CD14-positive monocyte (primary cell): Measurements from ENCODE around the gene ADAMTSL1. TPM values are rescaled to one million over a fixed set of nuclear protein-coding genes. Genes with fewer than 3 reads are reported as not detected.

Experiments
- DNase-seq, 3 donors: peaks; one replicate each; pipeline ENCODE4 v3.0.0-alpha.2; 2011 to 2022
- H2AFZ ChIP-seq: 2 replicates; pipeline ENCODE4 v1.6.0; 2012; ENCODE audit warnings: mild to moderate bottlenecking, low read depth, low read length, inconsistent platforms; ENCODE audit not compliant: insufficient read depth, poor library complexity, severe bottlenecking
- H3K27ac ChIP-seq, 2 donors: 1 replicate in 1 of 2; 2 replicates in 1 of 2; pipeline ENCODE4 v1.5.1; 2012 to 2013; ENCODE audit warnings: low read length in 2 of 2, control low read depth in 1 of 2, inconsistent platforms in 1 of 2, low read depth in 1 of 2, mild to moderate bottlenecking in 1 of 2
- H3K27me3 ChIP-seq, 2 donors: one replicate each; pipeline versions ENCODE4 v1.6.0 to v1.6.1; 2011 to 2013; ENCODE audit warnings: low read length in 2 of 2; ENCODE audit not compliant: control insufficient read depth in 2 of 2, insufficient read depth in 2 of 2
- H3K36me3 ChIP-seq, 2 donors: replicated peaks in 1 of 2; 1 replicate in 1 of 2; 2 replicates in 1 of 2; pipeline versions ENCODE4 v1.5.1 to v1.6.1; 2012 to 2013; ENCODE audit warnings: low read length in 2 of 2, control low read depth in 1 of 2, inconsistent platforms in 1 of 2, mild to moderate bottlenecking in 1 of 2; ENCODE audit not compliant: insufficient read depth in 2 of 2, control insufficient read depth in 1 of 2
- H3K4me1 ChIP-seq, 2 donors: 1 replicate in 1 of 2; 2 replicates in 1 of 2; pipeline versions ENCODE4 v1.5.1 to v1.6.1; 2012 to 2013; ENCODE audit warnings: low read length in 2 of 2, control low read depth in 1 of 2, inconsistent platforms in 1 of 2, mild to moderate bottlenecking in 1 of 2, moderate library complexity in 1 of 2; ENCODE audit not compliant: insufficient read depth in 2 of 2, control insufficient read depth in 1 of 2
- H3K4me2 ChIP-seq: replicated peaks from 2 replicates; pipeline ENCODE3; 2012; ENCODE audit warnings: low read length, moderate library complexity, mild to moderate bottlenecking; ENCODE audit not compliant: poor library complexity, severe bottlenecking; ENCODE audit errors: extremely low read depth
- H3K4me3 ChIP-seq, 3 experiments: fragments of 200-600 bp in 1 of 3; sonication (generic) in 1 of 3; replicated peaks in 1 of 3; 1 replicate in 2 of 3; 2 replicates in 1 of 3; pipeline ENCODE4 v1.5.1; 2011 to 2013; ENCODE audit warnings: low read length in 3 of 3, mild to moderate bottlenecking in 3 of 3, control low read depth in 2 of 3, low read depth in 2 of 3, inconsistent platforms in 1 of 3, moderate library complexity in 1 of 3
- H3K79me2 ChIP-seq: 2 replicates; pipeline ENCODE4 v1.6.0; 2012; ENCODE audit warnings: mild to moderate bottlenecking, control low read depth, inconsistent platforms, low read length, moderate library complexity; ENCODE audit not compliant: insufficient read depth
- H3K9ac ChIP-seq: 2 replicates; pipeline ENCODE4 v1.6.0; 2017; ENCODE audit warnings: low read length, mild to moderate bottlenecking; ENCODE audit not compliant: insufficient read depth, poor library complexity, severe bottlenecking
- H3K9me3 ChIP-seq, 2 donors: replicated peaks in 1 of 2; 1 replicate in 1 of 2; 2 replicates in 1 of 2; pipeline versions ENCODE4 v1.5.1 to v1.6.1; 2012 to 2013; ENCODE audit warnings: low read length in 2 of 2, control low read depth in 1 of 2; ENCODE audit not compliant: control insufficient read depth in 1 of 2, insufficient read depth in 1 of 2
- H4K20me1 ChIP-seq: 2 replicates; pipeline ENCODE4 v1.6.0; 2012; ENCODE audit warnings: mild to moderate bottlenecking, low read length, control low read depth, moderate library complexity; ENCODE audit not compliant: insufficient read depth
- H3K27ac Mint-ChIP-seq, 7 donors: one replicate each; pipeline ENCODE4 v1.8.0; 2020; ENCODE audit warnings: mild to moderate bottlenecking in 7 of 7, mixed read lengths in 7 of 7, moderate library complexity in 6 of 7, inconsistent platforms in 2 of 7
- H3K27me3 Mint-ChIP-seq, 3 donors: one replicate each; pipeline ENCODE4 v1.8.0; 2021 to 2022; ENCODE audit warnings: low read depth in 3 of 3, mild to moderate bottlenecking in 3 of 3, mixed read lengths in 3 of 3, moderate library complexity in 3 of 3, inconsistent platforms in 1 of 3
- H3K36me3 Mint-ChIP-seq, 2 donors: one replicate each; pipeline ENCODE4 v1.8.0; 2020; ENCODE audit warnings: mixed read lengths in 2 of 2, inconsistent platforms in 1 of 2, mild to moderate bottlenecking in 1 of 2
- H3K4me1 Mint-ChIP-seq: one replicate; pipeline ENCODE4 v1.8.0; 2020; ENCODE audit warnings: mild to moderate bottlenecking, mixed read lengths
- H3K4me3 Mint-ChIP-seq, 2 donors: one replicate each; pipeline ENCODE4 v1.8.0; 2020; ENCODE audit warnings: mild to moderate bottlenecking in 2 of 2, mixed read lengths in 2 of 2, moderate library complexity in 1 of 2
- H3K9me3 Mint-ChIP-seq, 7 donors: one replicate each; pipeline ENCODE4 v1.8.0; 2020 to 2022; ENCODE audit warnings: mixed read lengths in 7 of 7, mild to moderate bottlenecking in 6 of 7, moderate library complexity in 6 of 7, inconsistent platforms in 2 of 7
- CTCF ChIP-seq: fragments of 200-600 bp; IDR thresholded peaks from one replicate; pipeline ENCODE4 v1.8.0; 2022; ENCODE audit warnings: antibody characterized with exemption, mild to moderate bottlenecking
- WGBS: methylation state at CpG from one replicate; pipeline ENCODE4 v1.1.5; 2013; ENCODE audit warnings: missing lambda C conversion rate; ENCODE audit not compliant: insufficient coverage; 5-methylcytosine and 5-hydroxymethylcytosine counted together
- intact Hi-C, 2 donors: fragments of 100-400 bp; cut with micrococcal nuclease; formaldehyde crosslinking; loops; one replicate each; pipeline versions ENCODE4 v1.15.0 to v1.15.1; 2023
- polyA plus RNA-seq, 3 donors: library from polyadenylated mRNA; depleted of rRNA in 1 of 3; unstranded in 2 of 3; stranded (reverse) in 1 of 3; fragments of 300-500 nt in 2 of 3; fragments of >200 nt in 1 of 3; fragmentation: Illumina TruSeq in 2 of 3; gene quantifications; 1 replicate in 2 of 3; 2 replicates in 1 of 3; pipeline ENCODE4 v1.2.3, GENCODE V29; 2012 to 2021

Gene ADAMTSL1
- polyA plus RNA-seq, 3 donors: not detected

- Mint-ChIP-seq H3K27ac (no peak overlapping the region), H3K9me3 (peaks cover 0 to 5% (median 2%) of the 10 kb centered on the region in 7 donors), H3K4me1 (peaks cover 7% of the 10 kb centered on the region), H3K36me3 (no peaks in the 10 kb centered on the region), H3K4me3 (no peak overlapping the region), H3K27me3 (peaks cover 2 to 6% (median 4%) of the 10 kb centered on the region in 3 donors)
- no peak for TF ChIP-seq CTCF
- Histone ChIP-seq H3K4me1 (peaks cover 4 to 7% of the 10 kb centered on the region in 2 donors), H3K4me2 (no peak overlapping the region), H2AFZ (no peak overlapping the region), H3K36me3 (no peaks in the 10 kb centered on the region), H3K79me2 (no peaks in the 10 kb centered on the region), H3K27me3 (no peaks in the 10 kb centered on the region), H3K9me3 (no peaks in the 10 kb centered on the region), H4K20me1 (no peaks in the 10 kb centered on the region), H3K4me3 (no peak overlapping the region), H3K9ac (no peak overlapping the region), H3K27ac (no peak overlapping the region)
- DNase-seq: no peak
- intact Hi-C loops: no loop called here
- WGBS: no CpG with 5 or more reads among the region's 7 CpGs
These were observed 468.8 kb downstream of the ADAMTSL1 start for GRCh38 chr9:18942801-18943200.

GRCh38 chr9:18947892-18948339, 474.0 kb downstream of the ADAMTSL1 start:
- Histone ChIP-seq H3K36me3 (no peaks in the 10 kb centered on the region), H4K20me1 (no peaks in the 10 kb centered on the region), H3K9ac (no peak overlapping the region), H3K4me2 (no peak overlapping the region), H2AFZ (peak overlapping the region; percentile 2), H3K9me3 (no peaks in the 10 kb centered on the region), H3K79me2 (no peaks in the 10 kb centered on the region), H3K27ac (peak overlapping the region in 1 of 2 donors; percentile 47), H3K4me3 (no peak overlapping the region), H3K27me3 (no peaks in the 10 kb centered on the region), H3K4me1 (peaks cover 11 to 14% of the 10 kb centered on the region in 2 donors)
- no peak for TF ChIP-seq CTCF
- peaks cover 17% of the 10 kb centered on the region for H3K4me1 Mint-ChIP-seq
- intact Hi-C loops: no loop called here
- no peak overlapping the region for H3K4me3 Mint-ChIP-seq
- H3K9me3 Mint-ChIP-seq: peaks cover 0 to 3% (median 2%) of the 10 kb centered on the region in 7 donors
- peaks cover 0 to 8% (median 0%) of the 10 kb centered on the region in 3 donors for H3K27me3 Mint-ChIP-seq
- H3K27ac Mint-ChIP-seq: peak overlapping the region in 2 of 7 donors; percentile 74 to 83
- no peaks in the 10 kb centered on the region for H3K36me3 Mint-ChIP-seq
- 67% methylated on average over 1 of the region's 4 CpGs for WGBS
- peak; percentile 51 to 83 (median 68) for DNase-seq
